Measurements from ENCODE around the gene GPX2.

The GPX2 gene

GRCh38 chr14:64942531-64943111 is at the start of gene GPX2:
Gene GPX2, minus strand, starts transcription at chr14:64942745. Its CDS starts 19 bp downstream, at chr14:64942726.
- no peak for DNase-seq (ENCODE audit: low read depth)

GRCh38 chr14:64990939-64991338 is 48.4 kb upstream of the GPX2 start:
- DNase-seq (ENCODE audit: low read depth) = no peak

DNA sequence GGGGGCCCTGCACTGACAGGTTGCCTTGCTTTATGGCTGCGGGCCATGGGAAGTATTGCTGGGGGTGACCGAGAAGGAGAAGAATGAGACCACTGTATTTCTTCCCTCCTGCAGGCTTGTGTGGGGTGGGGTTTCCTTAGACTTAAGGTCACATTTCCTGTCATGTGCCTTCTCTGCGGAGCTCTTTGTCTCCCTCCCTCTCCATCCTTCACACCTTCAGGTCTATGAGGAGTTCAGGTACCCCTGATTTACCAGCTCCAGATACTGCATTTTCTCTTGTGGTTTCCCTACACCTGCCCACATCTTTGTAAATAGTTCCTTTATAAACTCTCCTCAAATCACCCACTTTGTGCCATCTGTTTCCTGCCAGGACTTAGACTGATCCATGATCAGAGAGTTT is 47.8 kb upstream of the GPX2 start:
- DNase-seq (ENCODE audit: low read depth) = no peak

DNA sequence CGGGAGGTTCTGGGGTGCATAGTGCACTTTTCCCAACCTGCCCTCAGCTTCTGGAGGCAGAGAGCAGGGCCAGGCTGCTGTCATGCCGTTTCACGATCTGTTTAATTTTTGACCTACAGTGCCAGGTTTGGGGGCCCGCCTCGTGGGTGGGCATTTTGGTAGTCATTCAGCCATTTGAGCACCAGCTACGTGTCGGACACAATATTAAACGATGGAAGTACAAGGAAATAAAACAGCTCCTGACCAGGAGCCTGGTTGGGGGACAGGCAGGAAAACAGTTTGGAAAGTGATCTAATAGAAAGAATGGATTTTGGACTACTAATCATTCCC is 44.9 kb upstream of the GPX2 start:
- no peak for DNase-seq (ENCODE audit: low read depth)

DNA sequence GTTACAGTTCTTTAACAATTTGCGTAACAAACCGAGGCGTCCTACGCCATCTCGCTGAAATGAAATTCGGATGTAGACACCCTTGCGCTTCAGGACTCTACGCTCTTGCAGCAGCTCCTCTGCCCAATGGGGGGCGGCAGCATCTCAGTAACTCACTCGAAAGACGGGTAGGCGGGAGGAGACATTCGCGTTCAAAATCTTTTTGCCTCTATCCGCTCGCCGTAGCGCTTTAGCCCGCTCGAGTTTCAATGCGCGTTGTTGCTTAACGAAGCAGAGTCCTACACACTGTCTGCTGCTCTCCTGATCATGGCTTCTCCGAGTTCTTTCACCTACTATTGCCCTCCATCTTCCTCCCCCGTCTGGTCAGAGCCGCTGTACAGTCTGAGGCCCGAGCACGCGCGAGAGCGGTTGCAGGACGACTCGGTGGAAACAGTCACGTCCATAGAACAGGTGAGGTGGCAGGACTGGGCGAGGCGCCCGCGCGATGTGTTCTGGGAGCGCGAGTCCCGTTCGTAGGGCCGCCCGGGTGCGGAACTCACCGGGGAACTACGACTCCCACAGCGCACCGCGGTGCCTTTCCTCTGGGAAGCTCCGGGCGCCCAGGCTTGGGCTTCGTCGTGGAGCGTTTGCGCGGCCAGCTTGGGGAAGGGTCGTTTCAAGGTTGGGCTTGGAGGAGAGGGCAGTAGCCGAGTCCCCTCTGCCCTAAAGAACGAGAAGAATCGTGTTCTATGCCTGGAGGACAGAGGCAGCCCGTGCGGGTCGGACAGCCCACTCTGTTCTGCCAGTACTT is 44.3 kb upstream of the GPX2 start, which contains the start of gene FNTB:
Gene FNTB, plus strand, starts transcription at position 248 of the 790 bp plus-strand sequence. Its CDS starts 59 bp downstream, at position 307.
- DNase-seq (ENCODE audit: low read depth) = peak; percentile 72

DNA sequence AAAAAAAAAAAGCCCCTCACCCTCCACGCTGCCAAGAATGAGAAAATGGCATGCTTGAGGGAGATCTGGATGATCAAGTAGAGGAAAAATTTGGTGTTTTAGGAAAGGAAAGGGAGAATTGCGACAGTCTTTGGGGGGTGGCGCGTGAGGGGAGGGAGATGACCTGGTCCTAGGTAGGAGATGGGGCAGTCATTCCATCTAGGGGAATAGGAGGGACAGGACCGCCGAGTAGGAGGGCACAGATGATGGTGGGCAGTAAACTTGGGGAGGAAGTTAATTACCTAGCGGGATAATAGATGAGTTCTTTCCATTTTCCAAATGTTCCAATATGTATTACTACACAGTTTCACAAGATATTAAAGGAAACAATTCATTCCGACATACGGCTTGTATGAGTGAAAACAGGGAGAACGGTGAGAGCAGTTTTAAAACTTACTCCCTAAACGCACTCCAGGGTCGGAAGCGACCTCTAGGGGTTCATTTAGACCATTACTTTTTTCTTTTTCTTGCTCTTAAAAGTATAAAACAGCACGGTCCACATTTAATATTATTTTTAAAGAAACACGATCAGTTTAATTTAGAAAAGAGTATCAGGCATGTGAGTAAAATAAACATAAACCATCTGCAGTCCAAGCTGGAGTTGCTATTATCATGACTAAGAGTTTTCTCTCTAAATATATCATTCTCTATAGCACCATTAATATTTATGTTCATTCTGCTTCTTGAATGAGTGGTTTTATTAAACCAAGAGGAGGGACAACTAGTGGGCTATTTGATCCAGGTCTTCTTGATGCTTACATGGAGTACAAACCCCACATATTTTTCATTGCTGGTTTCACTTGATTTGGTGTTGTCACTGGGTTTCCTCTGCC is 41.1 kb upstream of the GPX2 start:
- DNase-seq (ENCODE audit: low read depth) = no peak

- no peak for DNase-seq (ENCODE audit: low read depth)
These were observed 37.0 kb upstream of the GPX2 start for GRCh38 chr14:64979336-64980074.

- DNase-seq (ENCODE audit: low read depth) = no peak
These were observed 32.0 kb upstream of the GPX2 start for GRCh38 chr14:64974563-64974962.

GRCh38 chr14:64973826-64974225 is 31.3 kb upstream of the GPX2 start:
- DNase-seq (ENCODE audit: low read depth) = no peak

GRCh38 chr14:64973026-64973442 is 30.5 kb upstream of the GPX2 start:
- DNase-seq (ENCODE audit: low read depth) = no peak

DNA sequence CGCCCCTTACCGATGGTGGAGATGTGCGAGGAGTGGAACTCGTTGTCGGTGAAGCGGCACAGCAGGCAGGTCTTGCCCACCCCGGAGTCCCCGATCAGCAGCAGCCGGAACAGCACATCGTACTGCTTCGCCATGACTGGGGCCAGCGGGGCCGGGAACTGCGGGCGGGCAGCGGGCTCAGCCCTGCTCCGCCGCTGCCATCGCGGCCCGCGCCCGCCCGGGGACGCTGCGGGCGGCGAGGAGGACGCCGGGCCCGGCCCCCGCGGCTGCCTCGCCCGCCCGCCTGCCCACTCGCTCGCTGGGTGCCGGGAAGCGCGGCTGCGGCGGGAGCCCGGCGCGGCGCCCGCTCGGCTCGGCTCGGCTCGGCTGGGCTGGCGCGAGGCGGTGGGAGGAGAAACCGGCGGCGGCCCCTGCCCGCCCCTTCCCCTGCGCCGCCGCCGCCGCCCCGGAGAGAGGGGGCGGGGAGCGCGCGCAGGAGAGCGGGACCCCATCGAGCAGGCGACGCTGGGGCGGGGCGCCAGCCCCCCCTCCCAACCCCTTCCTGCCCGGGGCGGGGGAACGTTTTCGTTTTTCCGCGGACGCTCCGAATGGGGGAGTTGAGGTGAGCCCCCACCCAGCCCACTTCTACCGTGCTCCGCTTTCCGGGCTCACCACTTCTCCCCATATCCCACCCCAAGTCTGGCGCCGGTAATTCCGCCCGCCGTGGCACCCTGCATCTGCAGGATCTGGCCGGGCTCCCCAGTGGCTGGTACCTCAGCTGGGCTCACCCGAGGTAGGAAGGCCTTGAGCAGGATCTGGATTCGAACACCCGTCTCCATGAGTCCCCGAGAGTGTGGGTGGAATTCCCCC is 29.6 kb upstream of the GPX2 start, which contains the start of gene RAB15:
Gene RAB15, minus strand, starts transcription at position 394 of the 849 bp plus-strand sequence. Its CDS starts 260 bp downstream, at position 134.
- DNase-seq (ENCODE audit: low read depth) = no peak

GRCh38 chr14:64971491-64971942 is 29.0 kb upstream of the GPX2 start:
- no peak for DNase-seq (ENCODE audit: low read depth)

DNA sequence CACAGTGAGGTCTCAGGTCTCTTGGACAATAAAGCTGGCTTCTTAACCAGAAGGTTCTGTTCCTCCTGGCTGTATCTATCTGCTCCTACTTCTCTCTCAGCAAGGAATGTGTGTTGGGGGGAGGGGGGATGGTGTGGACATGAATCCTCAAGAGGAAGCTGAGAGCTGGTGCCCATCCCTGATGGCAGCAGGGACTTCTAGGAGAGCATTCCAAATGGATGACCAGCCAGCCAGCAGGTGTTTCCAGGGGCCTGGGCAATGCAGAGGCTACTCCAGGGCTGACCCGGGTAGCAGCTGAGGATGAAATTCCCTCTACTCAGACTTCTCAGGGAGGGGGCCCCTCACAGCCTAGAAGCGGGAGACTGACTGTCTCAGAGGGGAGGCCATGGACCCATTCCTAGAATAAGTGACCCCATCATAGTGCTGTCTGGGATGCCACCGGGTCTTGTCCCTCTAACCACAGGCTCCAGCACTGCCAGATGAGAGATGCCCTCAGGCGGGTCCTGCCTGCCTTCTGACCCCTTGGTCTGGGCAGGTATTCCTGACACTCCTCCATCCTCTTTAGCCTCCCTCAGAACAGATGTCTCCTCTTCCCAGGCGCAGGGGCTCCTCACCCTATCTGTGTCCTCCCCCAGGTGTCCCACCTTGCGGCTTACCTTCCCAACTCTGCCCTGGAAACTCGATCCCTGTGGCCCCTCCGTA is 28.4 kb upstream of the GPX2 start:
- DNase-seq (ENCODE audit: low read depth) = no peak

GRCh38 chr14:64970041-64970440 is 27.5 kb upstream of the GPX2 start:
- DNase-seq (ENCODE audit: low read depth) = no peak

DNA sequence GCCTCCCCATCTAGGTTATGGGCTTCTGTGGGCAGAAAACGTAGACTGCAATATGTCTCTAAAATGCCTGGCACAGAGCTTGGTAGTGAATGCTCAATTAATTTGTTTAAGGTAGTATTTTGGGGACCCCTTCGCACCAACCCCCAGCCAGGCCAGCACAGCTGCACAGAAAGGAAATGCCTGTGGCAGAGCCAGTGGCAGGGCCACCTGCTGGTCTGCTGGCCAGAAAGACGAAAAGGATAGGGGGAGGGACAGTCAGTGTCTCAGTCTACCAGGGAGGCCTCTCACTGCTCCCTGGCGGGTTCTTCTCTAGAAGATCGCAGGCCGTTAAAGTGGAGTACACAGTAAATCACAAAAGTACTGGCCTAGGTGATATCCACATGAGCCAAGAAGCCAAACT is 26.1 kb upstream of the GPX2 start:
- DNase-seq (ENCODE audit: low read depth) = no peak

DNA sequence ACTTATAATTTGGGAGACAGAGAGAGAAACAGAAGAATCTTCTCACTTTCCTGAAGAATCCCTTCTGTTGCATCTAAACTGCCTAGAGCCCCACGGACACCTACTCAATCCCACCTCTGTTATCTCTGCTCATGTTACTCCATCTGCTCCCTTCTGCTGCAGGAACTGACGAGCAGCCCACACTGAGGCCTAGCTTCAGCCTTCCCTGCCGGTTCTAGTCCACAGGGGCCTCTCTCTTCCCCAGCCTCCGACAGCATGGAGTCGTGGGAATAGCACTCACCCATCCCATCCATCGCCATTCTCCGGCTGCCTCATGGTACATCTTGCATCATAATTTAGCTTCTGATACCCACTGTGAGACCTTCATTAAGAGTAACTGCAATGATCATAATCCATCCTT is 25.6 kb upstream of the GPX2 start:
- no peak for DNase-seq (ENCODE audit: low read depth)

DNA sequence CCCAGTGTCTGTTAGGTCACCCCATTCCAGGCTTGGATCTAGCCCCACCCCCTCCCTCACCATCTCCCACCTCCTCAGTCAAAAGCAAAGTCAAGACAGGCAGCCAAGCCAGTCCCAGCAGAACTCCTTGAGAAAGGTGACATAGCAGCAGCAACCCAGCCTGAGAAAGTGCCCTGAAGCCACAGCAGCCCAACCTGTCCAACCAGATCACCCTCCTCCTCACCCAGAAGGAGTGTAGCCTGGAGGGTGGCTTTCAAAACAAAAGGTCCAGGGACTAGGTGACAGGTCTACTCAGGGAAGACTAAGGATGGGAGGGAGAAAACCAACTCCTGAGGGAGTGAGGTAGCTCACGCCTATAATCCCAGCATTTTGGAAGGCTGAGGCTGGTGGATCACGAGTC is 24.4 kb upstream of the GPX2 start:
- no peak for DNase-seq (ENCODE audit: low read depth)

GRCh38 chr14:64965356-64966000 is 22.9 kb upstream of the GPX2 start:
- no peak for DNase-seq (ENCODE audit: low read depth)

- no peak for DNase-seq (ENCODE audit: low read depth)
These were observed 21.1 kb upstream of the GPX2 start for GRCh38 chr14:64963611-64964010.

DNA sequence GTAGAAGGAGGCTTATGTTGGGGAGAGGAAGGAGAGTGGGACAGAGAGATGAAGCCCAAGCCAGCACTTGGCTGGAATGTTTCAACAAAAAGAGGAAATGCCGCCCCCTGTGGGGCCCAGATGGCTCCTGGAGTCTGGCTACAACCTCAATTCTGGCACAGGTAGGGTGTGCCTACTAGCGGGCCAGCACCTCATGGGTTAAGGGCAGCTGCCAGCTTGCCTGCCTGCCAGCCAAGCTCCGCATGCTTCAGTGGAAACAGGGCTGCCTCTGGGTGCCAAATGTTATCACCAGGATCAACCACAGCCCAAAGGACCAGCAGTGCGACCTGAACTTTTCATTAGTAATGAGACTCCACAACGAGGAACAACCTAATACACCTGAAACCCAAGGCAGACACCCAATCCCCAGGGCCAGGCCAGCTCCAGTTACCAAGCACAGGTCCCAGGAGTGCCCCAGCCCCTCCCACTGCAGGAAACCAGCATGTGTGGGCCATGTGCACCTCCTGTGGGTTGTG is 18.3 kb upstream of the GPX2 start:
- no peak for DNase-seq (ENCODE audit: low read depth)

Data from stimulated activated CD8-positive, alpha-beta memory T cell treated with anti-CD3 and anti-CD28 coated beads, Interleukin-15, amount 100 ng/mL, for 24 hours (primary cell).